Renal pelvis (tissue), 12 donors: Measurements from ENCODE around the gene KRT75. TPM values are rescaled to one million over a fixed set of nuclear protein-coding genes. Genes with fewer than 3 reads are reported as not detected.
"Not testable (repeated sequence)": the region's sequence is repeated elsewhere in the genome, so short reads cannot be mapped to it uniquely, and the experiment has no call there.

Experiments used
- DNase-seq: peaks from one replicate; pipeline ENCODE4 v3.0.0-alpha.2; 2013
- long read RNA-seq, 16 experiments: transcript quantifications; one replicate each; lab custom pipeline, GENCODE V29; 2026
- polyA plus RNA-seq, 3 donors: library from polyadenylated mRNA; unstranded; fragments of 120-200 nt; gene quantifications; one replicate each; pipeline ENCODE4 v1.2.1, GENCODE V29; 2013; ENCODE audit not compliant: insufficient read length in 3 of 3

Gene KRT75
- polyA plus RNA-seq: not detected
- long read RNA-seq, donor 1: 0 reads
- long read RNA-seq, donor 2: 0 reads
- long read RNA-seq, donor 3: 0 reads
- long read RNA-seq, donor 4: 0 reads
- long read RNA-seq, donor 5: 0 reads
- long read RNA-seq, donor 6: 0 reads
- long read RNA-seq, donor 7: 0 reads
- long read RNA-seq, donor 8: 0 reads
- long read RNA-seq, donor 9: 0 reads
- long read RNA-seq, donor 10: 0 reads
- long read RNA-seq, donor 11: 0 reads
- long read RNA-seq, donor 12: 0 reads
- long read RNA-seq, donor 13: 0 reads
- long read RNA-seq, donor 14: 0 reads
- long read RNA-seq, donor 15: 0 reads
- long read RNA-seq, donor 16: 0 reads

DNA sequence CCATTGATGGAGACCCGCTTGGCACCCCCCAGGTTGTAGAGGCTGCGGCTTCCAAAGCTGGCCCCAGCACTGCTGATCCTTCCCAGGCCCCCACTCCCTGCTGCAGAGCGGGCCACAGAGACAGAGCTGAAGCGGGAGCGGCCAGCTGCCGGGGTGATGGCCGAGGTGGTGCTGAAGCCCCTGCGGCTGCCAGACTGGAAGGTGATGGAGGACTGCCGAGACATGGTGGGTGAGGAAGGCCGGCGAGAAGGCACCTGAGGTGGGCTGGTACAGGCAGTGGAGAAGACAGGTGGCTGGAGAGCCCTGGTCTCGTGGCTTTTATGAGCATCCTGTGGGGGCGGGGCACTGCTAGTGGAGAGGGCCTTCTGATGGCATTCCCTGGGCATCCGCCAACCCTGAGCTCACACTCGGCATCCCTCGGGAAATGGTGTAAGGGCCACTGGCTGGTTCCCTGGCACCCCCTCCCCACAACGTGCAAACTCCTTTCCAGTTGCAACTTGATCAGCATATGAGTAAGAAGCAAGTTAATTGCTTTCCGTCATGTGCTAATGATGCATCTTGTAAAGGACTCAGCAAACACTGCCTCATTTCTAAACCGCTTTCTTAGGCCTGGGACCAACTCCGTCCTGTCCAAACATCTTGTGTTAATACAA lies at the start of gene KRT75:
KRT75 (minus strand) TSS at position 291 of the 653 bp plus-strand sequence; CDS start at position 224, 67 bp downstream.
- DNase-seq: no peak

GRCh38 chr12:52480073-52480472 lies 45.9 kb upstream of the KRT75 start:
- no peak for DNase-seq

GRCh38 chr12:52477651-52478050 lies 43.5 kb upstream of the KRT75 start:
- DNase-seq: no peak

GRCh38 chr12:52474212-52474611 lies 40.0 kb upstream of the KRT75 start:
- DNase-seq: no peak

- DNase-seq: no peak
These were observed 39.6 kb upstream of the KRT75 start, which contains the start of gene KRT6C for GRCh38 chr12:52473768-52474167. Gene KRT6C (minus strand): TSS chr12:52473805. CDS start chr12:52473737, 68 bp downstream.

- DNase-seq: no peak
These were observed 35.7 kb upstream of the KRT75 start for GRCh38 chr12:52469853-52470252.

GRCh38 chr12:52464897-52465296 lies 30.7 kb upstream of the KRT75 start:
- DNase-seq: no peak

- DNase-seq: no peak
These were observed 27.5 kb upstream of the KRT75 start for GRCh38 chr12:52461693-52462092.

GRCh38 chr12:52458861-52459260 lies 24.7 kb upstream of the KRT75 start:
- no peak for DNase-seq

DNA sequence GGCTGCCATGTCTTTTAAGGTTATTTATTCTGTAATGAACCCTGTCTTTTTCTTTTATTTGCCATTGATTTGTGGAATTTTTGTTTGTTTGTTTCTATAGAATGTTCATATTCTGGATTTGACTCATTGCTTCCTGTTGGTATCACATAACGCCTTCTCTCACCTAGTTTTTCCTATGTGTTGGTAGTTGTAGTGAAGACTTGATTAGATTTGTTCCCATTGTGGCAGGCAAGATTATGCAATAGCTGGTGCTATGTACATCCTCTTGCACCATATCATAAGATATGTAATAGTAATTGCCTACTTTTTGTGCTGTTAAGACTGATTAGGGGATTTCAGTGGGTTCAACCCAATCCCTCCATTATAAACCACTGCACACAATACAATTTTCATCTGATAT lies 21.6 kb upstream of the KRT75 start:
- DNase-seq: no peak

GRCh38 chr12:52454411-52455201 lies 20.4 kb upstream of the KRT75 start:
- no peak for DNase-seq

DNA sequence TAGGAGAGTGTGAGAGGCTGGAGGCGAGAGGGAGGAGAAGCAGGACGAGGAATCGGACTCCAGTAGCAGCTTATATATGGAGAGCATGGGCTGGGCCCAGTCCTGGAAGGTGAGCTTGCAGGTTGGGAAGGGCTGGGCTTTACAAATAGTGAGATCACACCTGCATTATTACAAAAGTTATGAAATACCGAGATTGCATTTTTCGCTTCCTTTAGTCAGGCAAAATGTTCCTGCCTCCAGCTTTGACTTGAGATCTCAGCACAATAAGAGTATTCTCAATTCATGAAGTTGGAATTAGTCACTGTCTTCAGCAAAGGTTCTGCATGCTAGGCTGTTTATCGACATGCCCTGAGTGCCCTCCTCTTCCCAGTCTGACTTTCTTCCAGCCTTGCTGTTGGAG lies 17.9 kb upstream of the KRT75 start, which contains the start of gene KRT6B:
KRT6B (minus strand) TSS at position 46 of the 400 bp plus-strand sequence. CDS start 68 bp downstream, outside the sequence.
- DNase-seq: no peak

DNA sequence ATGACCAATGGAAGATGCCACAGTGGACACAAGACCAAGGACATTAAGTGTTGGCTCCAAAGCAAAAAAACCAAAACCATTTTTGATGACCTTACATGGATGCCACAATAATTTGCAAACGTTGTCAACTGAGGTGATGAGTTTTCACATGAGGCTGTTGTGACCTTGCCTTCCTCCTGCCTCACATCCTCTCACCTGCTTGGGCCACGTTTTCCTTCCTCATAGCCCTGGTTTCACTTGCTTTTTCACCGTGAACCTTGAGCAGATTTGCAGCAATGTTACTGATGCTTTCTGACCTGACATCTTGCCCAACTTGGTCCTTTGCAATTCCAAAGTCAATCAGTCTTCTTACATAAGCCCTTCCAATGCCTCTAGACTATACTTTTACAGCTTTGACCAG lies 14.1 kb upstream of the KRT75 start:
- DNase-seq: no peak

- not testable (repeated sequence) for DNase-seq
These were observed 13.0 kb upstream of the KRT75 start for GRCh38 chr12:52447196-52447595.

DNA sequence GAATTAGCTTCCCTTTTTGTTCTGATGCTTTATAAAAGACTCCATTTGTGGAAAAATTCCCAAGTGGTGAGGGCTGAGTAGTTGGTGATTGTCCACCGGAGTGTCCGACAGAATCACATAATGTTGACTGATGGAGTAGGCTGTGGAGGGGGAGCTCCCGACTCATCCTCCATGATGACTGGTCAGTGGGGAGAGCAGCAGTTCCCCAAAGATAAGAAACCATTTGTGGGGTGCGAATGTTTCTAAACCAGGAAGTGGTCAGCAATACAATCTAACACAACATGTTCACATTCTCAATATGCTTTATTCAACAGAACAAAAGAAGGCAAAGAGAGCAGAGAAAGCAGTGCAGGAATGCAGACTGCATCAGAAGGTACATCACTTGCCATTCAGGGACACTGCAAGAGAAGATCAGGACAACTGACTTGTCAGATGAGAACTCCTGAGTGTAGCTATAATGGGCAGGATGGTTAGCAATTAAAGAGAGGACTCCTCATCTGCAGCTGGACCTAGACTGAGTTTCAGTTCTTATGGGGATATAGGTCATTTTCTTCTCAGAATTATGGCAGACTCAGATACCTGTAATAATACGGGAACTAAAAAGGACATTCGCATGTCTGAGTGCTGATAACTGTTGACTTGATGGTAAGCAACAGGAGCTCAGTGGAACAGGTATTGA lies 12.3 kb upstream of the KRT75 start:
- DNase-seq: no peak

DNA sequence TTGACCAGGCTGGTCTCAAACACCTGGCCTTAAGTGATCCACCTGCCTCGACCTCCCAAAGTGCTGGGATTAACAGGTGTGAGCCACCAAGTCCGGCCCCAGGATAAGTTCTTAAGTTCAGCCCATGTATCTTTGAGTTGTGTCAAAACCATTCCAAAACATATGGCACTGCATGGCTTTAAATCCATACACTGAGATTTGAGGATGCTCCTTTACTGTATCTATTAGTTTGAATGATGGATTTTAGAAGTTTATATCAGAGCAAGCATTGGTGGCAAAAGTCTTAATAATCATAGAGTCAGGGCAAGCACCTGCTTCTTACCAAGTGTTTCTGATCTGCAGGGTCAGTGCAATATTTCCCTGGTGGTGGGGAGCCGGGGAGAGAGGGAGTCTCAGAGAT lies 11.7 kb upstream of the KRT75 start:
- no peak for DNase-seq

- DNase-seq: no peak
These were observed 10.8 kb upstream of the KRT75 start for GRCh38 chr12:52444647-52445595.

GRCh38 chr12:52443966-52444365 lies 9.8 kb upstream of the KRT75 start:
- no peak for DNase-seq

DNA sequence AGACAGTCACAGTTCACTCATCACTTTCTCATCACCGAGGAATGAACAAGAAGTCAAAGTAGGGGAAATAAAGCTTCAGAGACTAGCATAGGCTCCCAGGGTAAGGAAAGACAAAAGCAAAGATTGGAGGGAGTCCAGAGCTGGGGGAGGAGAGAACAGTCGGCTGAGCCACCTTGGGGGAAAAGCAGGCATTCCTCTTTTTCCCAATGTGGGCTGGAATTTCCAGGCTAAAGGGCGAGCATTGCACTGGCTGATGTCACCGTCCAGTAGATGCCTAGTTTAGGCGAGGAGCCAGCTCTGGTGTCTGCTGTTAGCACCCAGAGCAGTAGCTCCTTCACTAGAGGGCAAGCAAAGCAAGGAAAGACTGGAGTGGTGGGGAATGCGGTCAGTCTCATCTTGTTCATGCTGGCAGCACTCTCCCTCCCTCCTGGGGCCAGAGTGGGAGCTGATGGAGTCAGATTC lies 8.5 kb upstream of the KRT75 start:
- no peak for DNase-seq

- no peak for DNase-seq
These were observed 7.2 kb upstream of the KRT75 start for GRCh38 chr12:52441320-52441911.
